Stimulated activated CD4-positive, alpha-beta T cell treated with anti-CD3 and anti-CD28 coated beads, TNF-alpha, amount 100 ng/mL, for 24 hours (primary cell): ENCODE results near the gene MBLAC1.
A peak's percentile ranks its signal among the peaks of the same experiment; 100 is the strongest.

ENCODE experiments used
- DNase-seq, 3 experiments: peaks; one replicate each; pipeline ENCODE4 v3.0.0-alpha.2; 2020; ENCODE audit warnings: low read depth in 3 of 3

The MBLAC1 gene

DNA sequence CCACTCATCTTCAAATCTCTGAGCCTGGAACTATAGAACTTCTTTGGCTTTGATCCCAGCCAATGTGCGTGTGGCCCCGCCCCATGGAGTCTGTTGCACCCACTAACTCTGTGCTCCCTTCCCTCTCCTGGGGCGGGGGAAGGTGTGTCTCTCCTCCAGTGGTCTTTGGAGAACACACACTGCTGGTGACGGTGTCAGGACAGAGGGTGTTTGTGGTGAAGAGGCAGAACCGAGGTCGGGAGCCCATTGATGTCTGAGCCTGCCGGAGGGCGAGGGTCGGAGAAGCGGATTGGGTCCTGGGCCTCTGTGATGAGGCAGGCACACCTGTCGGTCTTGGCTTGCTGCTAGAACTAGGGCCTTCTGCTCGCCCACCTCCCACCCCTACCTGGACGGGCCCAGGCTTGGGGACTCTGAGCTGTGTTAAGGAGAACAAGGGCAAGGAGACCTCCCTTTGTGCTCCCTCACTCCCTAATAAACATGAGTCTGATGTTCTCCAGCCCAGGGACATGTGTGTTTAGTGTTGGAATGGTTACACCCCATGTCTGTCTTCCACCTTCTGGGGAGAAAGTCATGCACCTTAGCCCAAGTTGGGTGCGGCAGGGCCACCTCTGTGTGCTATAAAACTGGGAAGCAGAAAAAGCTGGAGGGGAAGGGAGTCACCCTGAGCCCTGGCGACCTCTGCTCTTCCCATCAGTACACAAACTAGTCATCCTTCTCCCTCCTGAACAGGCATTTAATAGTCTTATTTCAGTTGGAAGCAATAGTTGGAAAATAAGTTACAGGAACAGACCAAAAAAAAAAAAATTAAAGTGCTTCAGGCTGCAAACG, 27.2 kb downstream of the MBLAC1 start:
- DNase-seq, result no peak

DNA sequence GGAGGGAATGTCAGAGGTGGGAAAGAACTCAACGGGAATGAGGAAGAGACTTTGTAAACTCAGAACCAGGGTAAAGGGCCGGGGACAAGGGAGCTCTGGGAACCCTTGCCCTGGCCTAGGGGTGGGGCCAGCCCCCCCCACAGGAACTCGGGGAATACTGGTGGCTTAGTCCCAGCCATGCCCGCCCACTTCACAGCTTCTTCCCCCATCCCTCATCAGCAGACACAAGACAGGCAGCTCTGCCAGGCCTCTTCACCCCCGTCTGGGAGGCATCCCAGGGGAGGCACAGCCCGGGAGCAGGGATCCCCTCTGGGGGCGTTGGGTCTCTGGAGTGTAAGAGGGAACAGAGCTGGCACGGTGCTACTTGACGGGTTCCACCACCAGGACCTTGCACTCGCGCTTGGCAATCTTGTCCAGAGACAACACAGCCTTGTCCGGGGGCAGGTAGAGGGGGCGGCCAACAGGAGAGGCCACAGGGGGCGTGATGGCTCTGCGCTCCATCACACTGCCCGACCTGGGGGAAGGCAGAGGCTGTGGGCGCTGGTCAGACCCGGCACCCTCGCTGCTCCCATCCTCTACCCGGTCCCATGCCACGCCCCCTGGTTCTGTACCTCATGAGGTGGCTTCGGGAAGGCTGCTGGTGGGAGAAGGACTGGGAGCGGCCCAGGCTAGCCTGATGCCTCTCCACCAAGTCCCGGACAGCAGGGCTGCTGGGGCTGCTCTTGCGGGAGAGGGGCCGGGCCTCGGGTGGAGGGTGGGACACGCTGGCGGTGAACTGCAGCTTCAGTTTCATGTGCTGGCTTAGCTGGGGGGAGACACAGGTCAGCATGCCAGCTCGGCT, 28.1 kb downstream of the MBLAC1 start:
- no peak for DNase-seq

DNA sequence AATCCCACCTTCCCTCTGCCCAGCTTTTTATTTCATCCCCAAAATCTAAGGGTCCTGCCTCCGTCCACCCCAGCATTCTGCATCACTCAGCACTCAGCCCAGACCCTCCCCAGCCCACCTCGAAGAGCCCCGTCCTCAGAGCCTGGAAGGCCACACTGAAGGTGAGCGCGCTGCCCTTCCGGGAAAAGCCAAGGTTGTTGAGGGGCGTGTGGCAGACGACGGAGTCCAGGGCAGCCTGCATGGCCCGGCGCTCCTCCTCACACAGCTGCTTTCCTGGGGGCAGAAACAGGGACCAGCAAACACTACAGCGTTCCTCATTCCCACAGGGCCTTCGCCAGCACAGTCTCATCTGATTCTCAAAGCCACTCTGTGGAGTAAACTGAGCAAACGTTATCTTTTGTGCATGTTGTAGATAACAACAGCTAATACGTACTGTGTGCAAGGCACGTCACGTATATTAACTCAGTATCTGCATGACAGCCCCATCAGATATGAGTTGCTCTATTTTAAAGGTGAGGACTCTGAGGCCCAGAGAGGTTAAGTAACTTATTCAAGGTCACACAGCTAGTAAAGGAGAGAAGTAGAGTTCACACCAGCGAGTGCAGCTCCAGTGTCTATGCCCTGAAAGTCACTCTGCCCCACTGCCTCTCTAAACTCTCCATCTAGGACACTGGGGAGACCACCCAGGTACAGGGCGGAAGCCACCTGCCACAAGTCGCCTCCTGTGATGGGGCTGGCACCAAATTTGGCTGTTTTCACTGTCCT, 29.0 kb downstream of the MBLAC1 start:
- DNase-seq, result no peak

DNA sequence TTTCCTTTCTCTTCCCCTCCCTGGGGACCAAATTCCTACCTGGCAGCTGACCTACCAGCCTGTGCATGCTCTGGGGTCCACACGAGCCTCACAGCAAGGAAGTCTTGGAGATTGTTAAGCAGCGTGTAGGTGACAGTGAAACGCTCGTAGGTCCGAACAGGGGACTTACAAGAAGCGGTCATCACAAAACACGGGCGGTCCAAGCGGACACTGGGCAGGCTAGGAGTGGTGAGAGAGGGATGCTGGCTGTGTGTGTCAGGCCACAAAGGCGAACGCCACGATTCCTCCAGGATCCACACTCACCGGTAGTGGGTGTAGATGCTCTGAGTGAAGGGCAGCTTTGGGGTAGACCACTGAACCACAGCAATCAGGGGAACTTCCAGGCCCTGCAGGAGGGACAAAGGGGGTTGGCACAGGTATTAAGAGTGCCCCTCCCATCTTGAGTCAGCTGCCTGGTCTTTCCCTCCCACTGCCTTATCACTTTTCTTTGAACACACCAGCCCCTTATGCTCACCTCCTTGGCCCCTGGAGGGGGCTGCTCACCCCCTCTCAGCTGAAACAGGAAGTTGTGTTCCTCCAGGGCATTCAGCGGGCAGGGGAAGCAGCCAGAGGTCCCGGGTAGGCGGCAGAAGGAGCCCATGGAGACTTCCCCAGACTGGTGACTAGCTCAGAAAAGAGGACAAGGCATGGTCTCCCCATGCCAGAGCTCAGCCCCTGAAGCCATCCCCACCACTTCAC, 29.7 kb downstream of the MBLAC1 start:
- no peak for DNase-seq

DNA sequence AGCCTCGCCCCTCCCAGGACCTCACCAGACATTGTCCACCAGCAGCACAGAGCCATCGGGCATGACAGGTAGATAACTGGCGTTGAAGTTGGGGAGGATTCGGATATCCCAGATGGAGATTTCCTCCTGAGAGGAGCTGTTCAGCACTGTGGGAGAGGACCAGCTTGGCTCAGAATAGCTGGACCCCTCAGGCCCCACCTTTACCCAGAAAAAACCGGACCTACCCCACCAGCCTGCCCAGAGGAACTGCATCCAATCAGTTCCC, 30.2 kb downstream of the MBLAC1 start:
- no peak for DNase-seq

DNA sequence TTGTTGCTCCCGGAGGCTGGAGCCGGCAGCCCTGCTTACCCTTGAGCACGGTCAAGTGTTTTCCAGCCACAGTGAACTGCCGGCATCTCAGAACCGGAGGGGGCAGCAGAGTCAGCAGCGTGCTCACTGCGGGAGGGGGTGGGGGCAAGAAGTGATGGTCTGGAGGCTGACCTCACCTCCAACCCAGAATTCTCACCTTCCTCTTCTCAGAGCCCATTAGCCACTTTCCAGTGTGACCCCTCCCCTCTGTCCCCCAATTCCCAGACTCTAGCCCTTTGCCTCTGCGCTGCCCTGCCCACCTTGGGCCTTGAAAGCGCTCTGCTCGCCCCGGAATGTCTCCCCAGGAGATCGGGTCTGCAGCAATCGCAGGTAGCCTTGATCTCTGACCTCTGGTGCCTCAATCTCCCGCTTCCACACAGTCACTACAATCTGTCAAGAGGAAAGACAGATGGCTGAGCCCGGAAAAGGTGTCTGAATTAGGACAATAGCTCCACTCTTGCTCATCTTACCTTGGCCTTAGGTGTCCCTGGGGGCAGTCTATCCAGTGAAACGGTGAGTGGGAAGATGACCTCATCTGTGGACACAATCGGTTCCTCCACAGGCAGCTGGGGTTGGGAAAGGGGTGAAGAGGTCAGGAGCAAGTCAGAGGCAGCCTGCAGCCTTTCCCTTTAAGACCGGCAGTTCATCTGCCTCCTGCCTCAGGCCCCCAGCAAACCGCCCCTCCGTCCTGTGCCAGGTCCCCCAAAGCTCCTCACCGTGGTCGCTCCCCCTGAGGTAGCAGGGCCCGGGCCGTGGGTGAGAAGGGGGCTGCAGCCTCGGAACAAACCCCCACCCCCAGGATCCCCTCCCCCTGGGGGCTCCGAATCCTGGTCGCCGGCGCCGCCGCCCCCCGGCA, 30.8 kb downstream of the MBLAC1 start:
- no peak for DNase-seq

DNA sequence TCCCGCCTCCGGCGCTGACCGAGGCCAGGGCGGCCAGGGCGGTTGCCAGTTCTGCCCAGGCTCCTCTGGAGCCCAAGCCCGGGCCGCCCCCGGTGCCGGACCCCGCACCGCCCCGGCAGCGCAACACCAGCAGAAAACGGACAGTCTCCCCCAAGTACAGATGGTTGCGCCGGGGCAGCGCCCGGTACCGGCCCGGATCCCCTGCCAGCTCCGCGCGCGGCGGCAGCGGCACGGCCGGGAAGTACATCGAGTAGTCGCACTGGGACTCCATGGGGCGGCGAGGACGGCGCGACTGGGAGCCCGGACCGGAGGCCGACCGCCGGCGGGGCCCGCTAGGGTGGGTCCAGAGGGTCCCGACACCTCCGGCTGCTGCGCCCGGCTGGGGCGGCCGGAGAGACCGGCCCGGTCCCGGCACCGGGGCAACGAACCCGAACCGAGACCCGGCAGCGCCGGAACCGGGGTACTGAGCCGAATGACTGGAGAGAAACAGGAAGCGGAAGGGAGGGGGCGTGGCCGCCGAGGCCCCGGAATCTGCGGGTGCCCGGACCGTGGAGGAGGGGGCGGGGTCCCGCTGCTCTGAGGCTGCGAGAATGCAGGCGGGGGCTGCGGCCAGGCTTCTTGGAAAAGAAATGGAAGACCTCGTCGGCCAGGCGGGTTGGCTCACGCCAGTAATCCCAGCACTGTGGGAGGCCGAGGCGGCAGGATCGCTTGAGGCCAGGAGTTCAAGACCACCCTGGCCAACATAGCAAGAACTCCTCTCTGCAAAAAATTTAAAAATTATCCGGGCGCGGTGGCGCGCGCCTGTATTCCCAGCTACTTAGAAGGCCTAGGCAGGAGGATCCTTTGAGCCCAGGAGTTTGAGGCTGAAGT, 31.7 kb downstream of the MBLAC1 start, which contains the start of gene TRAPPC14:
Gene TRAPPC14 (minus strand): TSS at position 495 of the 870 bp plus-strand sequence. CDS start 224 bp downstream, at position 271.
- DNase-seq, result peak; percentile 88 to 96 (median 91)

DNA sequence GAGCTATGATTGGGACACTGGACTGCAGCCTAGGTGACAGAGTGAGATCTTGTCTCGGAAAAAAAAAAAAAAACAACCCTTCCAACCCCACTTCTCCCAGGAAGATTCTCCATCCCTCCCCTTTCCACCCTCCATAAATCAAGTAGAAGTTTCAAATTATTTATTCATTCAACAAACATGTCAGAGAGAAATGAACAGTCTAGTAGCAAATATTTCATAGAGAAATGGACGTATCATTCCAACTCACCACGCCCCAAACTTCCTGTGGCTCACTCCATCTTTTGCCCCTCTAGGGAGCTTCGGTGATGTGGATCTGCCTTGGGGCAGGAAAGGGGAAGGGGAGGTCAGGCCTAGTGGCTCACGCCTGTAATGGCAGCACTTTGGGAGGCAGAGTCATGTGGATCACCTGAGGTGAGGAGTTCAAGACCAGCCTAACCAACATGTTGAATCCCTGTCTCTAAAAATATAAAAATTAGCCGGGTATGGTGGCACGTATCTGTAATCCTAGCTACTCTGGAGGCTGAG, 32.4 kb downstream of the MBLAC1 start:
- no peak for DNase-seq

DNA sequence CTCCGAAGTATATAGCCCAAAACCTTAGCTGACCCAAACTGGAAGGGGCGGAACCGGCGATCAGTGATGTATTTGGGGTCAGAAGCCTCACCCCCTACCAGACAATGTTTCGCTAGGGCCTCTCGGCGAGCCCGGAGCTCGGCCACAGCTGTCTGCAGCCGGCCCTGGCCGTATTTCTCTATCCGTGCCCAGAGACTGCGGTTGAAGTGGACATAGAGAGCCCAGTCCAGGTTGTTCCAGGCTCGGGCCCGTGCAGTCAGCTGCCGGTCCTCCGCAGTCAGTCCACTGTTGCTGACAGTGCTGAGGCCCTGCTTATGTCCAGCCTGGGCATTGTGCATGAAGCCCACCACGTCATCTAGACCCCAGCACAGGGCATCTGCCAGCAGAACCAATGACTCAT, 33.3 kb downstream of the MBLAC1 start:
- no peak for DNase-seq

DNA sequence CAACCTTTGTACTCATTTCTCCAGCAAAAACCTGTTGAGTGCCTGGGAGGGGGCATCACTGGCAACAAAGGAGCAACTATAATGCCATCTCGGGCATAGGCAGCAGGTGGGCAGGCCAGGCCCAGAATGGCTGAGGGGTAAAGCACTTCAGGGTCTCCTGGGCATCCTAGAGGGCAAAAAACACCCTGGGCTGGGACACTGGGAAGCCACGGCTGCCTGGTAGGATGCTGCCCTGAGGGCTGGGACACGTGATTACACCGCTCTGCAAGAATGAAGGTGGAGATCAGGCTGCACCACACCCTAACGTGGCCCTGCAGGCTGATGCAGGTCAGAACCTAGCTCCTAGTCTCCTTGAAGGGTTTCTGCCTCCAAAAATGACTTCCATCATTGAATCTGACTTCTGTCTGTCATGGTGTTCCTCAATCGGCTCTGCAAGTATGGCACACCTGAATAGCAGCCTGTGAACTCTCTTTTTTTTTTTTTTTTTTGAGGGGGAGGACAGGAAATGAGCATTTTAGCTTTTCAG, 36.3 kb downstream of the MBLAC1 start:
- DNase-seq, result no peak

DNA sequence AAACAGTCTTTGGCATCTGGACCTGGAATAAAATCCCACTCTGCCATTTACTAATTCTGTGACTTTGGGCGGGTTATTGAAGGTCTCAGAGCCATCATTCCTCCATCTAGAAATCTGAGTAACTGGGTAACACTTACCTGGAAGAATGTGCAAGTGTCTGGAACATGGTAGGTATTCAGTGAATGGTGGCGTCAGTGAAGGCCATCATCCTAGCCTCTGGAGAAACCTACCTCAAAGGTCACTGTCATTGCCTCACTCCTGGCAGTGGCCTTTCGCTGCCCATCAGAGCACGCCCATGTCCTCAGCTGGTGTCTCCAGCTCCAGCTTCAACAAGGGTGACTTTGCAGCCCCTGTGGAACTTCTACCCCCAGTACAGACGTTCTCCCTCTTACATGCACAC, 37.1 kb downstream of the MBLAC1 start:
- DNase-seq, result no peak

DNA sequence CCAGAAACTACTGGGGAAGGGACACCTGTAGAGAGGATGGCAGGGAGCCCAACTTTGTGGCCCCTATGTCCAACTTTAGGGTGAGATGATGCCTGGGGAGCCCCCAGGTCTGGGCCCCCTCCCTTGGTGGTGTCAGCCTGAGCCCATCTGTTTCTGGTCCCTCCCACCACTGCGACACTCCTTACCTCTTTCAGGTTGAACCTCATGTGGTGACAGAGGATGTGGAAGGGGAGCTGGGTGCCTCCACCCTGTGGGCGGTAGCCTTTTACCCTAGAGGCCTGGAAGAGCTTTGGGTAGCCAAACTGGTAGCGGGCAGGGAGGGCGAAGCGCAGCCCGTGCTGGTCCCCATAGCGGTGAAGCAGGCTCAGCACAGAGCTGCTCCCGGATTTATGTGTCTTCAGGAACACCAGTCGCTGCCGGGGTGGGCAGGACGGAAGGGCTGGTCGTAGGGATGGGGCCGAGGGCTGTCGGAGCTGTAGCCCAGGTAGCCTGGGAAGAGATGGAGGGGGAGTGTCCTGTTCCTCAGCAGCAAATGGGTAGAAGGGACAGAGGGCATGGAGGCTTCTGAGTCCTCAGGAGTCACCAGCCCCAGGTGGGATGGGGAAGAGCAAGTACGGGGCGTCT, 39.7 kb downstream of the MBLAC1 start:
- no peak for DNase-seq

DNA sequence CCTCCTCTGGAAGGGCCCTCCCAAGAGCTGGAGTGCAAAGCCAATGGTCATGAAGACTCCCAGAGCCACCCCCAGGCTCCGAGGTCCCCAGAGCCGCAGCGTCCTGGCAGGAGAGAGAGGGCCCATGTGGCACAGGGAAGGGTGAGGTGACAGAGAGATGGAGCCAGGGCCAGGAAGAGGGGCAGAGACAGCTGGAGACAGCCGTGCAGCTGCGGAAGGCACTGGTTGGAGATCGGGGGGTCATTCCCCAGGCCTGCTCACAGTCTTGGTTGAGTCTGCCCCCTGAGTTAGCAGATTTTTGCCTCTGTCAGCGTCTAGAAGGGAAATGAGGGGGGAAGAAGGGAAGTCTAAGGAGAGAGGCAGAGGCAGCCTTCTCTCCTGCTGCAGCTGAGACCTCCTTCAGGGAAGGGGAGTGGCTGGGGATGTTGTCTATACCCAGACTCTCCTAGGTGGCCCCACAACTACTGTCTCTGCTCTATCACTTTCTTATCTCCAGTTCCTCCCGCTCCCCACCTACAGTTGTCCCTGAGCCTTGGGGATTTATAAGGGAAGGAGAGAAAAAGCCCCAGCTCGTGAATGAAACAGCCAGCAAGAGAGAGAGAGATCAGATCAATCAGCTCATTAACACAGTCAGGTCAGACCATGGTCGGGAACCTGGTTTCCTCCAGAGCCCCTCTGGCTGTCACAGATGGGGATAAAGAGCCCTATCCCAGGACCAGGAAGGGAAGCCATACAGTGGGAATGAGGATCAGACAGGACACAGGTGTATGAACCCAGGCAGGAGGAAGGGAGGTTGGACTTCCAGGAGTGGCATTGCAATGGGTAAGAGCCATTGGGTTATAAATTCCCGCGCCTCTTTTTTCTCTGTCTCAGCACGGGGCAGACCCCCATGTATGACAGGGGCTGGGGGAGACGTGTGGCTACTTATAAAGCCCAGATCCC, 40.5 kb downstream of the MBLAC1 start:
- DNase-seq, result no peak

DNA sequence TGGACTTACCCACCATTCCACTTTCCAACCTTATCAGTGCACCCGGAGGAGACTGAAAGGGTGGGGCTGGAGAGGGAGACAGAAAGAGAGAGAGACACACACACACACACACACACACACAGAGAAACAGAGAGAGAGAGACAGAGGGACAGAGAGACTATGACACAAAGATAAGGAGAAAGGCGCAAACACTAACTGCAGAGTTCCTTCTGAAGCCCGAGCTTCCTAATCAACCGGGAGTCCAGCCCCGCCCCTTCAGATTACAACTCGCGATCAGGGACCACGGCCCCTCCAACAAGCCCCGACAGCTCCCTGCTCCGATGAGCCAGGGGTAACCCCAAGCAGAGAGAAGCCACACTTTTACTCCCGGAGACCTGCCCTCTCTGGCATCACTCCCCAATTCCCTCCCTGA, 41.2 kb downstream of the MBLAC1 start:
- no peak for DNase-seq

DNA sequence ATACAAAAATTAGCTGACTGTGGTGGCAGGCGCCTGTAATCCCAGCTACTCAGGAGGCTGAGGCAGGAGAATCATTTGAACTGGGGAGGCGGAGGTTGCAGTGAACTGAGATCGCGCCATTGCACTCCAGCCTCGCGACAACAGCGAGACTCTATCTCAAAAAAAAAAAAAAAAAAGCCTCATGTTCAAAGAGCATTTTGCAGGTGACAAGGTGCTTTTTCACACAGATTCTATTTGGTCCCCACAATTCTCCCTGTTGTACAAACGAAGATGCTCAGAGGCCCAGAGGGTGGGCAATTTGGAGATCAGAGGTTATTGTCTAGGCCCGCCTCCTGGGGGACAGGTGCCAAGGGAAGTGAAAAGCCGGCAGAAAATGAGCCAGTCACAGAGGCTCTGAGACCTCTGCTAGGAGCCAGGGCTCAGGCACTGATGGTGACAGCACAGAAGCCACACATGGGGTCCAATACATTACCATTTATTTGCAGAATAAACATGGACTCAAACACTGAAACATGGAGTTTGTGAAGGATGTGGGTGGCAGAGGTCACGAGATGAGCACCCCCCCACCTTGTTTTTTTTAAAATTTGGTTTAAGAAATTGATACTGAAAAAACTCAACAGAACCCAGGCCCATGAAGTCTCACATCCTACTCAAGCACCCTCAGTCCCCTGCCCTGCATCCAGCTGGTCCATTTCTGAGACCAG, 42.5 kb downstream of the MBLAC1 start:
- DNase-seq, result no peak

DNA sequence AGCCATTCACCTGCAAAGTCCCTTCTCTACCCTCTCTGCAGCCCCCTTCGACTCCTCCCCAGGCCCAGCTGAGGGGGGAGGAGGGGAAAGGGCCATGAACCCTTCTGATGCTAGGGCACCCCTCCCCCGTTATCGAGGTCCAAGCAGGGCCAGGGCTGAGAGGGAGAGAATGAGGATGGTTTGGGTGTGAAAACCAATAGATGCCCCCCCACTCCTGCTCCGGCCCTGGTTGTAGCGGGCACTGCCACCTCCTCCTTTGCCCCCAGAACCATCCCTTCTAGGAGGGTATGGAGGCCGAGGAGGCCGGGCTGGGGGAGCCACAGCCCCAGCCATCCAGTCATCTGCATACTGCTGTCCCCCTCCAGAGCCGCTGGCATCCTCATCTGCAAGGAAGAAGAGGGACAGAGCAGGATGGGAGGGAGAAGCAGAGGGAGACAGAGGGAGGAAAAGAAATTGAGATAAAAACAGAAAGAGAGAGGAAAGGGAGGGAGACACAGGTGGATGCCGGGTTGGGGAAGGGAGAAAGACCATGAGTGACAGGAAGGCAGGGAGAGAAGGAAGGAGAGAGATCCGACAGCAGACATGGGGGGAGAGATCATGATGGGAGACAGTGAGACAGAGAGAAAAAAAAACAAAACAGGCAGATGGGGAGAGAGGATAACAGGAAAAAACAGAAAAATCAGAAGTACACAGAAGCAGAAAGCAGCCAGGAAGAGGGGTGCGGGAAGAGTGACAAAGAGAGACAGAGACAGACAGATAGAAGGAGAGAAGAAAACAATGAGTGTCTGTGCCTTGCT, 43.5 kb downstream of the MBLAC1 start:
- no peak for DNase-seq
